Lower leg skin (tissue), 3 donors: ENCODE measurements around the gene CCDC18.

ENCODE experiments used
- CTCF ChIP-seq, 3 donors: fragments of 450-650 bp; IDR thresholded peaks; one replicate each; pipeline ENCODE4 v1.5.1; 2016; ENCODE audit warnings: antibody characterized with exemption in 3 of 3, mild to moderate bottlenecking in 3 of 3, moderate library complexity in 2 of 3
- POLR2A ChIP-seq, 2 donors: fragments of 450-650 bp; IDR thresholded peaks; one replicate each; pipeline ENCODE4 v1.6.1; 2016 to 2017; ENCODE audit warnings: antibody characterized with exemption in 2 of 2, mild to moderate bottlenecking in 1 of 2, moderate library complexity in 1 of 2

- no peak for TF ChIP-seq CTCF (IDR thresholded peaks at IDR 0.05)
- no peak for TF ChIP-seq POLR2A (IDR thresholded peaks at IDR 0.05)
Observed at GRCh38 chr1:93221913-93222312, 41.4 kb downstream of the CCDC18 start.
